IPS DF 19.7 (cell line): ENCODE measurements around the gene NKIRAS1.

Source experiments
- DNase-seq: peaks from one replicate; pipeline ENCODE4 v3.0.0-alpha.2; 2013; ENCODE audit warnings: low read depth, low spot score

Gene NKIRAS1

GRCh38 chr3:23916886-23917678 is at the start of gene NKIRAS1, which contains the start of gene RPL15:
TSS of gene NKIRAS1 (minus strand) at chr3:23916990. CDS start at chr3:23910904, 6,086 bp downstream.
TSS of gene RPL15 (plus strand) at chr3:23917132. CDS start at chr3:23917860, 728 bp downstream.
- peak; percentile 88 for DNase-seq

- DNase-seq: no peak
These were observed 49.5 kb upstream of the NKIRAS1 start for GRCh38 chr3:23966328-23966727.

DNA sequence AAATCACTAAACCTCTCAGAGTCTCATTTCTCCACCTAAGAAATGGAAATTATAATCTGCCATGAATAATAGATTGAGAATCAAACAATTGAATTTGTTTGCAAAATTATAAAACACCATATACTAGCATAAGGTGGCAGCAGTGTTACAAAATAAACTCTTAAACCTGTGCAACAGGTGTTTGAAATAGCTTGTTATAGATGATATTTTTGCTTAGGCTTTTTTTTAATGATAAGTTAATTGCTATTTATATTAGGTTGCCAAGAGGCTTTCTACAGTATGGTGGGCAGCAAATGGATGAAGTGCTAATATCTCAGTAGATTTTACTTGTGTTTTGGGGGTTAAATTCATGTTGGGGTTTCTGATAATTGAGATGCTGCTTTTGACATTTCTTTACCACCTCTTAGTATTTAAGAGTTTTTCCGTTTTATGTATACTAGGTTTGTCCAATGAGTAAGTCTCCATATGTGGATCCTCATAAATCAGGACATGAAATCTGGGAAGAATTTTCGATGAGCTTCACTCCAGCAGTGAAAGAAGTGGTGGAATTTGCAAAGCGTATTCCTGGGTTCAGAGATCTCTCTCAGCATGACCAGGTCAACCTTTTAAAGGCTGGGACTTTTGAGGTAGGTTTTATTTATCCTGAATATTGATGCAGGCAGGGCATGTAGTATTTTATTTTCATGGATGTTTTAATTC is 47.9 kb upstream of the NKIRAS1 start:
- DNase-seq: no peak

DNA sequence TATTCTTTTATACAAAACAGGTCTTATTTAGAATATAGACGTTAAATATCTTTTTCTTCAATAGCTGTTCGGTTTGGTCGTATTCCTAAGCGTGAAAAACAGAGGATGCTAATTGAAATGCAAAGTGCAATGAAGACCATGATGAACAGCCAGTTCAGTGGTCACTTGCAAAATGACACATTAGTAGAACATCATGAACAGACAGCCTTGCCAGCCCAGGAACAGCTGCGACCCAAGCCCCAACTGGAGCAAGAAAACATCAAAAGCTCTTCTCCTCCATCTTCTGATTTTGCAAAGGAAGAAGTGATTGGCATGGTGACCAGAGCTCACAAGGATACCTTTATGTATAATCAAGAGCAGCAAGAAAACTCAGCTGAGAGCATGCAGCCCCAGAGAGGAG is 45.1 kb upstream of the NKIRAS1 start:
- no peak for DNase-seq

GRCh38 chr3:23961066-23961465 is 44.3 kb upstream of the NKIRAS1 start:
- DNase-seq: no peak

DNA sequence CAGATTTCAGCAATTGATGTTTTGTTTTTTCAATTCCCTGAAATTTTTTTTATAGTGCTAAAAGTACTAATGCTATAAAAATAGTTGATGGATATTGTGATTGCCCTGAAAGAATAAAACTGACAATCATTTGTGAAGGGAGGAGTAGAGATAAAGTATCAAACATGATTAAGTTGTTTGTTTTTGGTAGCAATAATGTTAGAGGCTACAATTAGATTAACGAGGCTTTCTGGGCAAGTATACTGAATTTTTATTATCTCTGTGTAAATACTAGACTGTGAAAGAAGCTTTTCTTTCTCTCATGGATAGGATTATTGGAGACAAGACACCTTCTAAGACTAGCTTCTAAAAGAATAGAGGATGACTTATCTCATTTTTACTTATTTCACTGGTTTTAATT is 43.9 kb upstream of the NKIRAS1 start:
- DNase-seq: no peak

DNA sequence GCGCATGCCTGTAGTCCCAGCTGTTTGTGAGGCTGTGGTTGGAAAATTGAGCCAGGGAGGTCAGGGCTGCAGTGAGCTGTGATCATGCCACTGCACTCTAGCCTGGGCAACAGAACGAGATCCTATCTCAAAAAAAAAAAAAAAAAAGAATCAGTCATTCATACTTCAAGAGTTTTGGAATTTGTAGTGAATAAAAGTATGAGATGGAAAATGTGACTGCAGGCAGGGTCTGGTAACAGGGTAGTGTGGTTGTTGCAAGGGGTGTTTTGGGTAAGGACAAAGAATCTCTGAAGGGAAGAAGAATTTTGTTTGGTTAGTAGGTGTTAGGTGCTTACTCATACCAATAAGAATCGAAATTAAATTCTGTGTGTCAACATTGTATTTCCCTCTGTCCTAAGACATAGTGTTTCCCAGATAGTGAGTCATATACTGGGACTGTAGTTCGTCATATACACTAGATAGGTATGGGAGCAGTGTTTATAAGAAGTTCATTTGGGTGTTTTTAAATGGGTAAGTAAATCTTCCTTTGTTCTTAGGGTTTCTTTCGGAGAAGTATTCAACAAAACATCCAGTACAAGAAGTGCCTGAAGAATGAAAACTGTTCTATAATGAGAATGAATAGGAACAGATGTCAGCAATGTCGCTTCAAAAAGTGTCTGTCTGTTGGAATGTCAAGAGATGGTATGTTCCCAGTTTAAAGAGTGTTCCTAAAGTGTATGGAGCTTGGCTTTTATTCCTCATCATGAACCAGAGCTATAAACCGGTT is 42.5 kb upstream of the NKIRAS1 start:
- DNase-seq: no peak

DNA sequence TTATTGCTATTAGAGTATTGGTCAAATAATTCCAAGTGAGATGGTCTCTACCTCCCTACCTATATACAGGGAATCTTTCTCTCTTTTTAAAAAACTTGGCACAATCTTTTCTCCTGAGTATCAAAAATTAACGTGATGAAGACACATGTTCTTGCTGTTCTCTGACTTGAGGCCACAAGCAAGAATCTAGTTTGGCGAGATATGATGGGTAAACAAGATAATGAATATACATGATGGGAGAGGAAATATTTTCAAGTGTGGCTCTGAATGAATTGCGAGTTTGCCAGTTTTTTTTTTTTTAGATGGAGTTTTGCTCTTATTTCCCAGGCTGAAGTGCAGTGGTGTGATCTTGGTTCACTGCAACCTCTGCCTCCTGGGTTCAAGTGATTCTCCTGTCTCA is 39.9 kb upstream of the NKIRAS1 start:
- no peak for DNase-seq

DNA sequence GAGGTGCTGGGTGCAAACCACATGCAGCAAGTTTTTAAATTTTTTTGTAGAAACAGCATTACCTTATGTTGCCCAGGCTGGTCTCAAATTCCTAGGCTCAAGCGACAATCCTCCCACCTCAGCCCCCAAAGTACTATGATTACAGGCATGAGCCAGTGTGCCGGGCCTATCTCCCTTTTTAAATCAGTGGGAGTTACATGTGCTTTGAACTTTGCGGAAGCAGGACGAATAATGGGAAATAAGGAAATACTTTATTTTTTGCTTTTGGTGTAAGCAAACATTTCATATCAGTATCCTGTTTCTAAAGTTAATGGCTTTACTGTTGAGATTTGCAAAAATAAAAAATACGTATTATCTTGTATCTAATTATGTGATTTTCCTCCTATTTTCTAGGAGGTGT is 37.4 kb upstream of the NKIRAS1 start:
- DNase-seq: no peak

DNA sequence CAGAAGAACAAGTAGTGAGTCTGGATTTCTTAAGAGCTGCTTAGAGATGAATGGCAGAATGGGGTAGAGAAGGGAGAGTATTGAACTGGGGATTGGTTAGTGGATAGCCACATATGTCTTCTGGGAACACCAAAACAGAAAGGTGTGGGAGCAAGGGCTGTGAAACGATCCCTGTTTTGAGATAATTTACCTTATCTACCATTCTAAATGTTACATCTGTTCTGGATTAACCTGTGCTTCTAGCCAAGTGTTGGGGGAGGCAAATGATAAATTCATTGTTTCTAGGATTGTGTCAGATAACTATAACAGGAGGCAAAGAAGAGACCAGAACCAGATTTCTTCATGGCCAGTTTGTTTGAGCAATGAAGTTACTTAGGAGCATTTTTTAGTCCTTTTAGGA is 36.7 kb upstream of the NKIRAS1 start:
- DNase-seq: no peak

- no peak for DNase-seq
These were observed 35.9 kb upstream of the NKIRAS1 start for GRCh38 chr3:23952646-23953045.

- no peak for DNase-seq
These were observed 33.5 kb upstream of the NKIRAS1 start for GRCh38 chr3:23950293-23950692.

- no peak for DNase-seq
These were observed 33.0 kb upstream of the NKIRAS1 start for GRCh38 chr3:23949784-23950183.

DNA sequence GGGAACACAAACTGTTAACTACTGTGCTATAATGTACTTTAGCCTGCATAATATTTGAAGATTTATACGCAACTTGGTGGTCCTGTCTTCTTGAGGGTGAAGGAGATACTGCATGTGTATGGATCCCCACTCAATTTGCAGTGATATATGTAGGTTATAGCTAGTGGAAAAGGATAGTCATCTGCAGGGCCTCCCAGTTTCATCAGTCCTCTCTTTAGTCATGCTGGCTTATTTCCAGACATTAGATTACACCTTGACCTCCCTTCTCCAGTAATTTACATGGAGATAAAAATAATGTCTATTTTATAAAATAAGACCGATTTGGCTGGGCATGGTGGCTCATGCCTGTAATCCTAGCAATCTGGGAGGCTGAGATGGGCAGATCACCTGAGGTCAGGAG is 32.0 kb upstream of the NKIRAS1 start:
- DNase-seq: no peak

DNA sequence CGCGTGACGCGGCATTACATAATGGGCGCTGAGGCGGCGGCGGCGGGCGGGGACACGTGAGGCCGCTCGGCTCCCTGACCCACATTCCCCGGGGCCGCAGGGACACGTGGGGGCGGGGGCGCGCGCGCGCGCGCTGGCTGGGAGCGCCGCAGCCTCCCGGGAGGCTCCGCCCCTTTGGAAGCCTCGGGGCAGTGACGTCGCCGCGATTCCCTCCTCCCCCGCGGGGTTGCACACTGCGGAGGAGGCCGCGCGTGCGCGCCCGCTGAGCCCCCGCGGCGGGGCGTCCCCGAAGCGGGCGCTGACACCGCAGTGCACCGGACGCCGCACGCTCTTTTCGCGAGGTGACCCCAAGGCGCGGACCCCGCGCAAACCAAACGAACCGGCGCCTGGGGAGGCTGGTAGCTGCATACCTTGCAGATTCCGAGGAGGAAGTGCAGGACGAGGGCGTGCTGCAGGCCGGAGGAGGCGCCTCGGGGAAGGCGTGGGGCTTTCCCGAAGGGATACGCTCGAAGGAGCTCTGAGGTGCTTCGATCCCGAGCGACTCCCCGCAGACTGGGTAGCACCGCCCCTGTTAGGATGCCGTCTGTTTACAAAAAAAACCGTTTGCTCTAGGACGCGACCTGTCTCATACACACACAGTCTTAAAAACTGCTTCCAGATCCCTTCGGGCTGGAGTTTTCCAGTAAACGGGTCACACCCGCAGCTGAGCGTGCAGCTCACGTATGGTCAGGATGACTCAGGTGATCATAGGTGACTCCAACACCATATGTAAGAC is 29.3 kb upstream of the NKIRAS1 start:
- no peak for DNase-seq

DNA sequence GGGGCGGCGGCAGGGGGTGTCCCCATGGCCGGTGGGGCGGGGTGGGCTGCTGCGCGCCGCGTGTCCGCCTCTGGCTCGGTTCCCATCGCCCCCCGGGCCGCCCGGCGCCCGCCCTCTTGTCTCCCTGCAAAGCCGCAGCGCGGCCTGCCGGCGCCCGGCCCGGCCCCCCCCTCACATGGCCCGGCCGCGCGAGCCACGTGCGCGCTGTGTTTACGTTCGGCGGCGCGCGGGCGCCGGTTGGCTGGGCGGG is 28.8 kb upstream of the NKIRAS1 start:
- no peak for DNase-seq

DNA sequence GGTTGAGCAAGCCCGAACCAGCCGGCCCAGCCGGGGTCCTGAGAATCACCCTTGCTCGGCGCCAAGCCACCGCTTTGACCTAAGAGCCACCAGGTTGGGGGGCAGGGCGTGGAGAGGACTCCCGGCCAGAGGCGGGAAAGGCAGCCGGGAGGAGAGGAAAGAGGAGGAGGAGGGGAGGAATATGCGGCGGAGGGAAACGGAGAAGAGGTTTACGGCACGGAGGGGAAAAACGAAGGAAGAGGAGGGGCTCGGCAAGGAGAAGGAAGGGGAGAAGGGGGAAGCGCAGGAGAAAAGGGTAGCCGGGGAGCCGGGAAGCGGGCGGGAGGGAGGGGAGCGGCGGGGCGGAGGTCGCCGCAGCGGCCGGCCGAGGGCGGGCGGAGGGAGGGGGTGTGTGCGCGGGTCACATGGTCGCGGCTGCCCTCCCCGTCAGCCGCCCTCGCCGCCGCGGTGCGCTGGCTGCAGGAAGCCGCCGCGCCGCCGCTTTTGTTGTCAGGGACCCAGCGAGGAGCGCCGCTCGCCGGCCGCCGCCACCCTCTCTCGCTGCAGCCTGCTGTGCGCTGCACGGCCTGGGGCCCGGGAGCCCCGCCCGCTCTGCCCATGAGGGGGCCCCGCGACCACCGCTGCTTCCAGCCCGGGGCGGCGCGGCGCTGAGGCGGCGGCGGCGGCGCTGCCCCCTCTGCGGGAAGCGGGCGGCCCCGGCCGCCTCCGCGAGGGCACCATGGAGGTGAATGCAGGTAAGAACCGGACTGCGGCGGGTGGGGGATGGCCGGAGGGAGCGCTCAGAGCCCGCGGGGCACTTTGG is 28.3 kb upstream of the NKIRAS1 start, which contains the start of gene NR1D2:
Gene NR1D2, plus strand, starts transcription at position 426 of the 802 bp plus-strand sequence. Its CDS starts 293 bp downstream, at position 719.
- DNase-seq: no peak

DNA sequence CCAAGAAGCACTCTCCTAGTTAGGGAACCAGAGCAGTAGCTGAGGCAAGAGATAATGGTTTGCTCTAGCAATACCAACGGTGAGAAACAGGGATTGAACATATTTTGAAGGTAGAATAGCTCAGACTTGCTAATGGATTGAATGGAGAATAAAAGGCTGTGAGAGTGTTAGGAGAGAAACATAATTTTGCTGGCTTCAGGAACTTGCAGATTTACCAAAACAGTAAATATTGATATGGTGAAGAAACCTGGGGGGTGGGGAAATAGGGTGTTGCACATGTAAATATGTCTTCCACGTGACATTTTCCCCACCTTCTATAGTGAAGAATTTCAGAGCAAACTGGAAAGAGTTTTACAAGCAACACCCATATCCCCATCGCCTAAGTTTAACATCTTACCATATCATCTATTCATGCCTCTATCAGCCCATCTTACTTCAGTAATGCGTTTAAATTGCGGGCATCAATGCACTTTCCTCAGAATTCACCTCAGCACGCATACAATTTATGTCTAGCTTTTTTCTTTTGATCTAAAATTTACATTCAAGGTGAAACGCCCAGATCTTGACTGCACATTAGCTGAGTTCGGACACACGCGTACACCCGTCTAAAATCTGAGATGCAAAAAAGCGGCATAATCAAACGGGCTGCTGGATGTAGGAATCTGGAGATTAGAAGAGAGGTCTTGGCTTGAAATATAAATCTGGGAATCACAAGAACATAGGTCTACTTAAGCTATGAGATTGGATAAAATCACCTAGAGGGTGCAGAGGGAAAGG is 27.4 kb upstream of the NKIRAS1 start:
- DNase-seq: no peak

DNA sequence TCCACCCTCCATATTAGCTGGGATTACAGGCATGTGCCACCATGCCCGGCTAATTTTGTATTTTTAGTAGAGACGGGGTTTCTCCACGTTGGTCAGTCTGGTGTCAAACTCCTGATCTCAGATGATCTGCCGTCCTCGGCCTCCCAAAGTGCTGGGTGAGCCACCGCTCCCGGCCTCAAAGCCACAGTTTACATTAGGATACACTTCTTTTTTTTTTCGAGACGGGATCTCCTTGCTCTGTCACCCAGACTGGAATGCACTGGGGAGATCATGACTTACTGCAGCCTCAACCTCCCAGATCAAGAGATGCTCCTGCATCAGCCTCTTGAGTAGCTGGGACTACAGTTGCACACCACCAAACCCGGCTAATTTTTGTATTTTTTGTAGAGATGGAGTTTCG is 25.8 kb upstream of the NKIRAS1 start:
- DNase-seq: no peak

DNA sequence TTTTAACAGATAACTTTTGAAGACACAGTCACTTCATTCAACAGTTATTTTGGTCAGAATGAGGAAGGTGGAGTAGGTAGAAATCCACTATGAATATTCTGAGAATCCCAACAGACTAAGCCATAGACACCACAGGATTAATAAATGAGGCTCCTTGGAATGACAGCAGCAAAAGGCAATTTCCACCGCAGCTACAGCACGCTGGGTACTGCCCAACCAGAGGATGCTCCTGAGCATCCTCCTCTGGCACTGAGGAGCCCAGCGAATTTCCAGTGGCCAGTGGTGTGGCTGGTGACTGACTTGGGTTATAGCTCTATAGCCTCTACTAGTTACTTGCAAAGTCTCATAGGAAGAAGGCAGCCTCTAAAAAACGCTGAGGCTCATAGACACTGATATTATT is 24.6 kb upstream of the NKIRAS1 start:
- no peak for DNase-seq
